Coronary artery (tissue), 2 donors: ENCODE results near the gene CLASP2.
"Not testable (repeated sequence)": the region's sequence is repeated elsewhere in the genome, so short reads cannot be mapped to it uniquely, and the experiment has no call there.

Source experiments
- DNase-seq: peaks from one replicate; pipeline ENCODE4 v3.0.0-alpha.2; 2017; ENCODE audit warnings: low spot score
- H3K27ac ChIP-seq, 2 donors: fragments of 200-600 bp; sonication (generic); one replicate each; pipeline ENCODE4 v1.5.1; 2016 to 2019
- H3K4me3 ChIP-seq: fragments of 200-600 bp; sonication (generic); 2 replicates; pipeline ENCODE4 v1.5.1; 2016; ENCODE audit warnings: mild to moderate bottlenecking, moderate library complexity
- CTCF ChIP-seq: fragments of 200-600 bp; sonication (generic); IDR thresholded peaks from one replicate; pipeline ENCODE4 v1.5.1; 2019; ENCODE audit warnings: antibody characterized with exemption

CLASP2 gene

GRCh38 chr3:33717866-33718594, at the start of gene CLASP2:
Gene CLASP2, minus strand, starts transcription at chr3:33718254. Its CDS starts 252 bp downstream, at chr3:33718002.
- no peak for TF ChIP-seq CTCF
- peak within 1 kb of the TSS; percentile 93 for H3K4me3 ChIP-seq
- peak within 1 kb of the TSS; percentile 98 for H3K27ac ChIP-seq
- peak; percentile 91 for DNase-seq

DNA sequence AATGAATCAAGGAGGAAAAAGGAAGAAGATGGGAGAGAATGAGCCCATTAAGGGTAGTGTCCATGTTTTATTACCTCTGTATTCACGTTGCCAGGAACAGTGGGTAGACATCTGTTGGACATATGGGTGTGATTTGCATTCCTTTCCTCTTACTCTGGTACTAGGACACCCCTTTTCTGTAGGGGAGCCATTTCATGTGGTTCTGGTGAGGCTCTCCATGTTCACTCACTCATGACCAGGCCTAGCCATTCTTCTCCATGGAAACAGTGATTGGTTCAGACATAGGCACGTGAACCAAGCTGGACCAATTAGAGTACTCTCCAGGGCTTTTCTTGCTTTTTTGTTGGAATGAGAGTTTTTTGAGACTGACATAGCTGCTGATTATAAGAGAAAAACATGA, 40.8 kb upstream of the CLASP2 start:
- no peak for TF ChIP-seq CTCF

DNA sequence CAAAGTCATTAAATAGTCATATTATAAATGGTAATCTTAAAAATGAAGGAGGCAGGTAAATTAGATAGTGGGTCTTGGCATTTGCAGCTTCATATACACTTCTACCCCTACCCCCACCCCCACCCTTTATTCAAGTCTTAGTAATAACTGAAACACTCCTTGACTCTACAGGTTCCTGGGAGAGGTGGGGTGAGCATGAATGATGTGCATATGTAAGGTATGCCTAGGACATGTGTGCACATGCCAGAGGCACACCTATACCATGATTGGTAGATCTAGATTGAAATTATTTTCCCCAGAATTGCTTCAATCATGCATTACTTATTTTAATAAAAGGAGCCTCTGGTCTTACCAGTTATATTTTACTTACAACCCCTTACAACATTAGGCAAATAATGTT, 40.2 kb upstream of the CLASP2 start:
- no peak for DNase-seq
- H3K27ac ChIP-seq: no peak overlapping the region
- H3K4me3 ChIP-seq: no peak overlapping the region
- no peak for TF ChIP-seq CTCF

More for the DNA sequence above, 40.8 kb upstream of the CLASP2 start:
- no peak for DNase-seq
- Histone ChIP-seq H3K4me3 (no peak overlapping the region), H3K27ac (no peak overlapping the region)

- H3K4me3 ChIP-seq, DNase-seq, H3K27ac ChIP-seq: not testable (repeated sequence)
Observed at GRCh38 chr3:33754391-33754790, 36.3 kb upstream of the CLASP2 start.

DNA sequence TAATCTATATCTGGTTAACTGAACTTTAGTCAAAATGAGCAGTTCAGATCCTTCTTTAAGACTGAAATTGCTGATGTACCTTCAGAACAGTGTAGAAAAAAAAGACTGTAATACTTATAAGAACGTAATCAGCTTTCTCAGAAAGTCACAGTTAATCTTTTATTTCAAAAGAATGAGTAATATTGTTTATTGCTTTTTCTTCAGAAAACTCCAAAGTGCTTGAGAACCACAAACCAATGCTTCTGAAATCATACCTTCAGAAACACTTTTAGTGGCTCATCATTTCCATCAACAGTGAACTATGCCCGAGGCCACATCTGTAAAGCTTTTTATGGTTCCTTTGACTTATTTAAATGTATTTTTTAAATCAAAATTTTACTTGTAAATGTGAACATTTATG, 33.3 kb upstream of the CLASP2 start:
- Histone ChIP-seq H3K27ac (no peak overlapping the region), H3K4me3 (no peak overlapping the region)
- DNase-seq: no peak
- no peak for TF ChIP-seq CTCF

- H3K4me3 ChIP-seq: no peak overlapping the region
- TF ChIP-seq CTCF: no peak
- DNase-seq: no peak
- no peak overlapping the region for H3K27ac ChIP-seq
Observed at GRCh38 chr3:33750211-33750548, 32.1 kb upstream of the CLASP2 start.

DNA sequence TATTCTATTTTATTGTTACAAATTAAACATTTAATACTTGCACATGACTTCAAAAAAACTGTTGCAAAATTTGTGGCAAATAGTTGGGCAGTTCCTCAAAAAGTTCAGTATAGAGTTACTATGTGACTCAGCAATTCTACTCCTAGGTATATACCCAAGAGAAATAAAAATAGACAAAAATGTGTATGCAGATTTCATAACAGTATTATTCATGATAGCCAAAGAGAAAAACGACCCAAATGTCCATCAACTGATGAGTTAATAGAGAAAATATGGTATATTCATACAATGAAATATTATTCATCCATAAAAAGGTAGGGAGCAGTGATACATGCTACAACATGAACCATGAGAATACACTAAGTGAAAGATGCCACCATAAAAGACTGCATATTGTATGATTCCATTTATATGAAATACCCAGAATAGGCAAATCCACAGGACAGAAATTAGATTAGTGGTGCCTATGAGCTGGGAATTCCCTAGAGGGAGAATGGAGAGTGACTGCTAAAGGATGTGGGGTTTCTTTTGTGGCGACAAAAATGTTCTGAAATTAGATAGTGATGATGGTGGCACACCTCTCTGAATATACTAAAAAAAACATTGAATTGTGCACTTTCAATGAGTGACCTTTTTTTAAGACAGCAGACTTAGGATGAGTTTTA, 31.6 kb upstream of the CLASP2 start:
- H3K27ac ChIP-seq: no peak overlapping the region
- TF ChIP-seq CTCF: no peak
- DNase-seq: no peak
- no peak overlapping the region for H3K4me3 ChIP-seq
